ENCODE measurements around the gene PPDPF.

PPDPF gene

DNA sequence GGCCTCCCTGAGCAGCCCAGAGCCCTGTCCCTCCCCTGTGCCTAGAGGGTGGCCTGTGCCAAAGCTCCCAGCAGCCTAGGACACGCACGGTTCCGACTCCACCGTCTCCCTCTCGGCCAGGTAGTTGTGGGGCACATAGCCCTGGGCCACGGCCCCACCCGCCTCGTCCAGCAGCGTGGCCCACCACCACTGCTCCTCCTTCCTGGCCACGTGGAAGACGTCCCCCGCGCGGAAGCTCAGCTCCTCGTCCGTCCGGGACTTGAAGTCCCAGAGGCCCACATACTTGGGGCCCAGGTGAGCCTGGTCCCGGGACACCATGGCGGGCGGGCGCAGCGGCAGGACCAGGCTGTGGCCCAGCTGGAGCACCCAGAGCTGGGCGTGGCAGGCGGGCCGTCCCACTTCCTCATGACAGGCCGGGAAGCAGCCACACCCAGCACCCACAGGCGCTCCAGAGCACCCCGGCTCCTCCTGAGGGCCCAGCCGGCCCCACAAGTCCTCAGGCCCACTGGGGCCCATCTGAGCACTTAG is 16.5 kb downstream of the PPDPF start, which contains the start of gene PTK6:
TSS of gene PTK6 (minus strand) at position 380 of the 528 bp plus-strand sequence. CDS start at position 318, 62 bp downstream.
- Histone ChIP-seq H3K36me3 (no peaks in the 10 kb centered on the region), H3K9me3 (no peaks in the 10 kb centered on the region), H3K4me1 (peaks cover 0 to 36% (median 8%) of the 10 kb centered on the region in 4 donors), H3K4me3 (peak within 1 kb of the TSS; percentile 9 to 10), H3K27me3 (peaks cover 0 to 86% of the 10 kb centered on the region in 2 donors), H3K27ac (no peak within 1 kb of the TSS)
- TF ChIP-seq, protein P1, sequence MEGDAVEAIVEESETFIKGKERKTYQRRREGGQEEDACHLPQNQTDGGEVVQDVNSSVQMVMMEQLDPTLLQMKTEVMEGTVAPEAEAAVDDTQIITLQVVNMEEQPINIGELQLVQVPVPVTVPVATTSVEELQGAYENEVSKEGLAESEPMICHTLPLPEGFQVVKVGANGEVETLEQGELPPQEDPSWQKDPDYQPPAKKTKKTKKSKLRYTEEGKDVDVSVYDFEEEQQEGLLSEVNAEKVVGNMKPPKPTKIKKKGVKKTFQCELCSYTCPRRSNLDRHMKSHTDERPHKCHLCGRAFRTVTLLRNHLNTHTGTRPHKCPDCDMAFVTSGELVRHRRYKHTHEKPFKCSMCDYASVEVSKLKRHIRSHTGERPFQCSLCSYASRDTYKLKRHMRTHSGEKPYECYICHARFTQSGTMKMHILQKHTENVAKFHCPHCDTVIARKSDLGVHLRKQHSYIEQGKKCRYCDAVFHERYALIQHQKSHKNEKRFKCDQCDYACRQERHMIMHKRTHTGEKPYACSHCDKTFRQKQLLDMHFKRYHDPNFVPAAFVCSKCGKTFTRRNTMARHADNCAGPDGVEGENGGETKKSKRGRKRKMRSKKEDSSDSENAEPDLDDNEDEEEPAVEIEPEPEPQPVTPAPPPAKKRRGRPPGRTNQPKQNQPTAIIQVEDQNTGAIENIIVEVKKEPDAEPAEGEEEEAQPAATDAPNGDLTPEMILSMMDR (IDR thresholded peaks at IDR 0.05), result no peak
- peak in 1 of 2 donors; percentile 45 for DNase-seq
- intact Hi-C loops (cut with DNase I; ENCODE audit: low total_unique reads), result loop anchor here (10.0 kb wide), 1 partner anchor 328 kb away; the partner anchor contains the start of genes ABHD16B and TPD52L2

DNA sequence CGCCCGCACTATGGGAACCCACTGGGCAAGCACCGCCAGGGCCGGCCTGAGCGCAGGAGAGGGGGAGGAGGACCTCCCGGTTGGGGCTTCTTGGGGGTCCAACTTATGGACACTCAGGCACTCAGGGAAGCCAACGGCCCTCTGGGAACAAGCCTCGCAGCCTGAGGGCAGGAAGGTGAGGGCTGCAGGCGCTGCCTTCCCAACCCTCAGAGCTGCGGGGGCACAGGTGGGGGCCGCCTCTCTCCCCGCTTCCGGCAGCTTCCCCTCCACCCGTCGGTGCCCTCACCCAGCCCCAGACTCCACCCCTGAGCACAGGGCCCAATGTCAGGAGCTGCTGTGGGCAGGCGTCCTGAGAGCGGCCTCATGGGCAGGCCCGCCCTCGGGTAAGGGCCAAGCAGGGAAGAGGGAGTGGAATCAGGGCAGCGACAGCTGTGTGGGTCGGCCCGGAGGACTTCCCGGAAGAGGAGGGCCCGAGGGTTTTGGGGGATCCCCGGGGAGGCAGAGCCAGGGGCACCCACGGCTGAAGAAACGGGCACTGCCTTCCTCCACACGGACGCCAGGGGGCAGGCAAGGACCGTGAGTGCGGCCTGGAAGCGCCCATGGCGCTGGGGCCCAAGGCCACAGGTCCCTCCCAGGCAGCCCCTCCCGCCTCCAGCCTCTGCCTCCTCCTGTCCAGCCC is 17.1 kb downstream of the PPDPF start:
- Histone ChIP-seq H3K27ac (no peak overlapping the region), H3K4me1 (peaks cover 0 to 36% (median 8%) of the 10 kb centered on the region in 4 donors), H3K36me3 (no peaks in the 10 kb centered on the region), H3K9me3 (no peaks in the 10 kb centered on the region), H3K4me3 (peak overlapping the region; percentile 9 to 10), H3K27me3 (peaks cover 0 to 81% of the 10 kb centered on the region in 2 donors)
- peak; percentile 75 to 87 for DNase-seq
- intact Hi-C loops (cut with DNase I; ENCODE audit: low total_unique reads), result loop anchor here (1.0 to 10.0 kb wide), 2 partner anchors 327 to 437 kb away; partner anchors contain the start of genes ABHD16B and TPD52L2
- TF ChIP-seq, protein P1 (IDR thresholded peaks at IDR 0.05), result peak; percentile 95 to 96

DNA sequence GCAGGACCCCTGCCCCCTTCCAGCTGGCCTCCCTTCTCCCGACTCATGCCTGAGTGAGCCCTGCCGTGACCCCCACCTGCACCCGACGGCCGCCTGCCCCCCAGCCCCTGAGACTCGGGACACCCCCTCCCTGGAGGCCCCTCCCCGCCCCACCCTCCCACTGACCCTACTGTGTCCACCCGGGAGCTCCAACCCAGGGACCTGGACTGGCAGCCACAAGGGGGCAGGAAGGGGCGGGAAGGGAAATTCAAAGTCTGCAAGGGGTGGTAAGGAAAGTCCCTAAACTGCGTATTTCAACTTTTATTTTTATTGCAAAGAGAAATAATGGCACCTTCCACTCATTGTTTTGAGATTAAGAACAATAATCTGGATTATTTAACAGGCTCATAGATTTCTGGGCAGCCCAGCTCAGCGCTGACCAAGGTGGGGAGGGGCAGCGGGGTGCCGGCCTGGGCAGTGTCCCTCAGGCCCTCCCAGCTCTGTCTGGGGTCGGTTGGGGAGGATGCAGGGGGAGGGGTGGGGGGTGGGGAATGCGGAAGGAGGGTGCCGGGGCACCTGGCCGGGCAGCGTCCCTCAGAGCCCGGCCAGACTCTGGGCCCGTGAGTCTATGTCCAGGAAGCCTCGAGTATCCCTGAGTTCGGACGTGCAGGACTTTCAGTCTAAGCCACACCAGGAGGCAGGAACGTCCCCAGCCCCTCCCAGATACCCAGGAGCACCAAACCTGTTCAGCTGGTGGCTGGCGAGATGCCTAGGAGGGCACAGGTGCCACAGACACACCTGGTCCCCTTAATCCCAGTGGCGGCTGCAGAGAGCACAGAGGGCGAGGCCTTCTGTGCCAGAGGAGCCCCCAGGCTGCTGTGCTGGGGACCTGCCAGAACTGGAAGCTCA is 17.9 kb downstream of the PPDPF start:
- intact Hi-C loops (cut with DNase I; ENCODE audit: low total_unique reads), result loop anchor here (1.0 to 10.0 kb wide), 2 partner anchors 326 to 436 kb away; partner anchors contain the start of genes ABHD16B and TPD52L2
- Histone ChIP-seq H3K36me3 (no peaks in the 10 kb centered on the region), H3K9me3 (no peaks in the 10 kb centered on the region), H3K4me1 (peaks cover 0 to 36% (median 8%) of the 10 kb centered on the region in 4 donors), H3K4me3 (peak overlapping the region; percentile 9 to 10), H3K27me3 (peaks cover 0 to 79% of the 10 kb centered on the region in 2 donors), H3K27ac (no peak overlapping the region)
- no peak for DNase-seq
- TF ChIP-seq, protein P1 (IDR thresholded peaks at IDR 0.05), result no peak

DNA sequence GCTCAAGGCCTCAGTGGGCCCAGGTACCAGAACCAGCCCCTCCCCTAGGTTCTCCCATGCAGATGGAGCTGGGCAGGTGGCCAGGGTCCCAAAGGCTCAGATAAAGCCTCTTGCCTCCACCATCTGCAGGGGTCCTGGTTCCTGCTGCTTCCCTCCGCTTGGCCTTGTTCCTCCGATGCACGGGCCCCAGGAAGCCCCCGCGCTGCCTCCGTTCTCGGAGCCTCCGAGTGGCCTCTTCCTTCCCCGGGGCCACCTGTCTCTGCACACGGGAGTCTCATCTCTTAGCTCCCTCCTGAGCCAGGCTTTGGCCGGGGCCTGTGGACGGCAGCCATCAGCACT is 18.5 kb downstream of the PPDPF start:
- H3K36me3 ChIP-seq, result no peaks in the 10 kb centered on the region
- no peaks in the 10 kb centered on the region for H3K9me3 ChIP-seq
- intact Hi-C loops (cut with DNase I; ENCODE audit: low total_unique reads), result loop anchor here (10.0 kb wide), 1 partner anchor 326 kb away; the partner anchor contains the start of genes ABHD16B and TPD52L2
- H3K27me3 ChIP-seq, result peaks cover 0 to 75% of the 10 kb centered on the region in 2 donors
- H3K4me1 ChIP-seq, result peaks cover 0 to 36% (median 8%) of the 10 kb centered on the region in 4 donors
- H3K4me3 ChIP-seq, result no peak overlapping the region
- no peak overlapping the region for H3K27ac ChIP-seq
- TF ChIP-seq, protein P1 (IDR thresholded peaks at IDR 0.05), result no peak
- DNase-seq, result no peak
